Endodermal cell (in vitro differentiated cells): ENCODE measurements around the gene HIBADH. TPM values are rescaled to one million over a fixed set of nuclear protein-coding genes. Genes with fewer than 3 reads are reported as not detected.
A peak's percentile ranks its signal among the peaks of the same experiment; 100 is the strongest.
"Not testable (repeated sequence)": the region's sequence is repeated elsewhere in the genome, so short reads cannot be mapped to it uniquely, and the experiment has no call there.

ENCODE experiments used
- DNase-seq: peaks from one replicate; pipeline ENCODE4 v3.0.0-alpha.2; 2017
- H3K27ac ChIP-seq: 2 replicates; pipeline ENCODE4 v1.5.1; 2013; ENCODE audit warnings: mild to moderate bottlenecking, low read depth, low read length, moderate library complexity
- H3K27me3 ChIP-seq: 2 replicates; pipeline ENCODE4 v1.6.1; 2013; ENCODE audit warnings: mild to moderate bottlenecking, low read length, moderate library complexity; ENCODE audit not compliant: insufficient read depth, control insufficient read depth, poor library complexity, severe bottlenecking
- H3K36me3 ChIP-seq: 2 replicates; pipeline ENCODE4 v1.7.0; 2013; ENCODE audit warnings: mild to moderate bottlenecking, low read length, moderate library complexity; ENCODE audit not compliant: control insufficient read depth, insufficient read depth
- H3K4me1 ChIP-seq: one replicate; pipeline ENCODE4 v1.7.0; 2013; ENCODE audit warnings: low read length; ENCODE audit not compliant: control insufficient read depth, insufficient read depth
- H3K4me3 ChIP-seq: 2 replicates; pipeline ENCODE4 v1.5.1; 2013; ENCODE audit warnings: mild to moderate bottlenecking, low read length, moderate library complexity
- H3K9ac ChIP-seq: 2 replicates; pipeline ENCODE4 v1.6.1; 2013; ENCODE audit warnings: mild to moderate bottlenecking, low read length, moderate library complexity; ENCODE audit not compliant: poor library complexity, severe bottlenecking; ENCODE audit errors: extremely low read depth
- H3K9me3 ChIP-seq: 2 replicates; pipeline ENCODE4 v1.6.1; 2013; ENCODE audit warnings: mild to moderate bottlenecking, low read length, moderate library complexity; ENCODE audit not compliant: control insufficient read depth
- H3K27ac Mint-ChIP-seq: 2 replicates; pipeline ENCODE4 v1.8.0; 2020; ENCODE audit warnings: mixed read lengths
- H3K27me3 Mint-ChIP-seq: 2 replicates; pipeline ENCODE4 v1.8.0; 2021; ENCODE audit warnings: mild to moderate bottlenecking, mixed read lengths; ENCODE audit not compliant: insufficient read depth
- H3K36me3 Mint-ChIP-seq: 2 replicates; pipeline ENCODE4 v1.8.0; 2020; ENCODE audit warnings: low read depth, mixed read lengths
- H3K4me1 Mint-ChIP-seq: 2 replicates; pipeline ENCODE4 v1.8.0; 2020; ENCODE audit warnings: mixed read lengths
- H3K4me3 Mint-ChIP-seq: 2 replicates; pipeline ENCODE4 v1.8.0; 2020; ENCODE audit warnings: mild to moderate bottlenecking, moderate library complexity, mixed read lengths
- H3K9me3 Mint-ChIP-seq: 2 replicates; pipeline ENCODE4 v1.8.0; 2020; ENCODE audit warnings: mild to moderate bottlenecking, mixed read lengths
- WGBS, 2 experiments: methylation state at CpG; one replicate each; pipeline versions ENCODE4 v1.1.5 to v1.1.7; 2013; ENCODE audit warnings: missing lambda C conversion rate in 2 of 2, mixed read lengths in 1 of 2; ENCODE audit not compliant: insufficient coverage in 1 of 2, insufficient read length in 1 of 2; 5-methylcytosine and 5-hydroxymethylcytosine counted together
- total RNA-seq, 2 donors: library from RNA; stranded (reverse); fragmentation: NEBNext Ultra II Directional in 1 of 2; extraction: Animal tissue kit (Norgen Biotek cat#: 25700) in 1 of 2; gene quantifications; 2 replicates in 1 of 2; 3 replicates in 1 of 2; pipeline ENCODE4 v1.2.1, GENCODE V29; 2021
- TF ChIP-seq, protein P1 (sequence below): fragments of 200-600 bp; sonication (generic); conservative IDR thresholded peaks from 2 replicates; pipeline ENCODE4 v1.5.0; 2021; ENCODE audit warnings: antibody characterized with exemption, mild to moderate bottlenecking

The HIBADH gene
- total RNA-seq, 2 donors from 2014 or later = 48.3 to 78.1 TPM

DNA sequence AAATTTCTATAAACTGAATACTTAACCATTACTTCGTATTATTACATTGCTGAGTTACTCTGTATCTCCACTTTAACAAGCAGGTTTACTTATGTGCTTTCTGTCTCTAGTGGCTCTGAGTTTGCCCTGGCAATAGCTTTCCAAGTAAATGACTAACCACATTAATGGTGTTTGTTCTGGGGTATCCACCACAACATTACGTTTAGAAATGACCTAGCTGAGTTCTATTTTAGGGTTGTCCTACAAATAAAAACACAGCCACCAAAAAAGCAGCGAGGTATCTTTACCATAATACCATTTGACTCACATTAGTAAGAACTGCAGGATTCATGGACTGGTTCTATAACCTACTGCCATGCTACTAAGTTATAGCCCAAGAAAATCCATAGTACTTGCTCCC, 83.1 kb downstream of the HIBADH start:
- 90 to 100% methylated on average over 2 to 3 of the region's 3 CpGs for WGBS, 2 experiments

DNA sequence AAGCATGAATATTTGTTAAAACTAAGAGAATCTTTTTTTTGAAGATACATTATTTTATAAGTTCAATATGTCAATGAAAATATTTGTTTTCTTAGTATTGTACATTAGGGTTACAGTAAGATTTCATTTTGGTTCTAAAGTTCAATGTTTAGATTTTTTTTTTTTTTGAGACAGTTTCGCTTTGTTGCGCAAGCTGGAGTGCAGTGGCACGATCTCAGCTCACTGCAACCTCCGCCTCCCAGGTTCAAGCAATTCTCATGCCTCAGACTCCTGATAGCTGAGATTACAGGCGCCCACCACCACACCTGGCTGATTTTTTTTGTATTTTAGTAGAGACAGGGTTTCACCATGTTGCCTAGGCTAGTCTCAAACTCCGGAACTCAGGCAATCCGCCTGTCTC, 84.5 kb downstream of the HIBADH start:
- WGBS, 2 experiments = 87 to 95% methylated on average over 6 to 7 of the region's 7 CpGs
- not testable (repeated sequence) for H3K9me3 ChIP-seq, H3K9me3 Mint-ChIP-seq, H3K36me3 Mint-ChIP-seq, H3K27ac ChIP-seq, H3K9ac ChIP-seq, H3K27me3 Mint-ChIP-seq, DNase-seq, H3K27me3 ChIP-seq, H3K4me1 ChIP-seq, H3K36me3 ChIP-seq, H3K27ac Mint-ChIP-seq, H3K4me3 ChIP-seq, H3K4me3 Mint-ChIP-seq
- peaks cover 12% of the 10 kb centered on the region for H3K4me1 Mint-ChIP-seq

More for the DNA sequence above, 83.1 kb downstream of the HIBADH start:
- Histone ChIP-seq H3K9me3 (no peaks in the 10 kb centered on the region), H3K27me3 (no peaks in the 10 kb centered on the region), H3K36me3 (no peaks in the 10 kb centered on the region), H3K4me3 (no peak overlapping the region), H3K27ac (no peak overlapping the region), H3K4me1 (peaks cover 4% of the 10 kb centered on the region), H3K9ac (no peak overlapping the region)
- Mint-ChIP-seq H3K27ac (no peak overlapping the region), H3K27me3 (no peaks in the 10 kb centered on the region), H3K36me3 (no peaks in the 10 kb centered on the region), H3K4me3 (no peak overlapping the region), H3K4me1 (peaks cover 9% of the 10 kb centered on the region), H3K9me3 (no peaks in the 10 kb centered on the region)
- TF ChIP-seq, protein P1, sequence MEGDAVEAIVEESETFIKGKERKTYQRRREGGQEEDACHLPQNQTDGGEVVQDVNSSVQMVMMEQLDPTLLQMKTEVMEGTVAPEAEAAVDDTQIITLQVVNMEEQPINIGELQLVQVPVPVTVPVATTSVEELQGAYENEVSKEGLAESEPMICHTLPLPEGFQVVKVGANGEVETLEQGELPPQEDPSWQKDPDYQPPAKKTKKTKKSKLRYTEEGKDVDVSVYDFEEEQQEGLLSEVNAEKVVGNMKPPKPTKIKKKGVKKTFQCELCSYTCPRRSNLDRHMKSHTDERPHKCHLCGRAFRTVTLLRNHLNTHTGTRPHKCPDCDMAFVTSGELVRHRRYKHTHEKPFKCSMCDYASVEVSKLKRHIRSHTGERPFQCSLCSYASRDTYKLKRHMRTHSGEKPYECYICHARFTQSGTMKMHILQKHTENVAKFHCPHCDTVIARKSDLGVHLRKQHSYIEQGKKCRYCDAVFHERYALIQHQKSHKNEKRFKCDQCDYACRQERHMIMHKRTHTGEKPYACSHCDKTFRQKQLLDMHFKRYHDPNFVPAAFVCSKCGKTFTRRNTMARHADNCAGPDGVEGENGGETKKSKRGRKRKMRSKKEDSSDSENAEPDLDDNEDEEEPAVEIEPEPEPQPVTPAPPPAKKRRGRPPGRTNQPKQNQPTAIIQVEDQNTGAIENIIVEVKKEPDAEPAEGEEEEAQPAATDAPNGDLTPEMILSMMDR = no peak
- DNase-seq = no peak

DNA sequence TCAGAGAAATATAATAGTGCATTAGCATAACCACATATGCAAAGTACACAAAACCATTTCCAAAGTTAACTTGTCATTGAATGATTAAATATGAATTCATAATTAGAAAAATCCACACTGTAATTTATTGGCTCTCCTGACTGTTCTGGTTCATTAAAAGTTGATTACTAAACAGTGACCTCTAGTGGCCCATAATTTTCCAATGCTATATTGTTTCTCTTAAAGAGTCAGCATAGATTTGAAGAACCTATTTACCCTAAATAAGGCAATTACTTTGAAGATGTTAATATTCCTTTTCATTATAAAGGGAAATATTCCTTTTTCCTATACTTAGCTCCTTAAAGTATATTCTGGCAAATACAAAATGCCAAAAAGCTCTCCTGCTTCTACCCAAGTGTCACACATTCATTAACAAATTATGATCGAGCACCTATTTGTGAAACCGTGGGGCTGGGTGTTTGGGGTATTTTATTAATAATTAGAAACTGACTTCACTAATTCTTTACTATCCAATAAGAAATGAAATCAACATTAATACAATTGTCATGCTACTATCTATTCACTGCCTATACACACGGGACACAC, 86.2 kb downstream of the HIBADH start:
- TF ChIP-seq, protein P1 = peak; percentile 84

DNA sequence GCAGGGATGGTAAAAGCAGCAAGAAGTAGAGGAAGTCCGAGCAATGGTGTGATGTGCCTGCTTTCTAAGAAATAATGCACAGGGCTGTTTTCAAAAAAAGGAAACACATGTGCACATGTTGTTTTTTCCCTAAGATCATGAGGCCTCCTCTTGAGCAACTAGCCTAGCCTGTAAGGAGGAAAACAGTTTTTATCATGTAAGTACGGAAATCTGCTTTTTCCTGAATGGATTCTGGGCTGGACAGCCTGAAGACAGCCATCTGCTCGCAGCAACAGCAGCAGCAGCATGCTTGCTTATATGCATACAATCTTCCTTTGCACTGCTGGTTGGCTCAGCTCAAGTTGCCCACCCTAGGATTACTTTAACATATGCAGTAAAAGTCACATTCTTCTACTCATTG, 87.1 kb downstream of the HIBADH start:
- H3K27ac Mint-ChIP-seq = no peak overlapping the region
- no peak for DNase-seq
- Histone ChIP-seq H3K36me3 (no peaks in the 10 kb centered on the region), H3K9me3 (no peaks in the 10 kb centered on the region), H3K4me1 (peaks cover 10% of the 10 kb centered on the region), H3K4me3 (no peak overlapping the region), H3K9ac (no peak overlapping the region), H3K27me3 (no peaks in the 10 kb centered on the region), H3K27ac (no peak overlapping the region)
- 81 to 83% methylated on average over 3 of the region's 3 CpGs for WGBS, 2 experiments
- no peaks in the 10 kb centered on the region for H3K9me3 Mint-ChIP-seq
- H3K4me1 Mint-ChIP-seq = peaks cover 17% of the 10 kb centered on the region
- TF ChIP-seq, protein P1 = no peak
- H3K4me3 Mint-ChIP-seq = no peak overlapping the region
- H3K27me3 Mint-ChIP-seq = no peaks in the 10 kb centered on the region
- no peaks in the 10 kb centered on the region for H3K36me3 Mint-ChIP-seq

More for the DNA sequence above, 86.2 kb downstream of the HIBADH start:
- no peaks in the 10 kb centered on the region for H3K36me3 Mint-ChIP-seq
- no peak for DNase-seq
- Histone ChIP-seq H3K27me3 (no peaks in the 10 kb centered on the region), H3K4me3 (no peak overlapping the region), H3K4me1 (peaks cover 10% of the 10 kb centered on the region), H3K9ac (no peak overlapping the region), H3K9me3 (no peaks in the 10 kb centered on the region), H3K27ac (no peak overlapping the region), H3K36me3 (no peaks in the 10 kb centered on the region)
- H3K9me3 Mint-ChIP-seq = no peaks in the 10 kb centered on the region
- no peak overlapping the region for H3K27ac Mint-ChIP-seq
- 89 to 93% methylated on average over 1 of the region's 3 CpGs for WGBS, 2 experiments
- peaks cover 17% of the 10 kb centered on the region for H3K4me1 Mint-ChIP-seq
- no peaks in the 10 kb centered on the region for H3K27me3 Mint-ChIP-seq
- H3K4me3 Mint-ChIP-seq = no peak overlapping the region
